ENCODE measurements around the gene ZNF644.

DNA sequence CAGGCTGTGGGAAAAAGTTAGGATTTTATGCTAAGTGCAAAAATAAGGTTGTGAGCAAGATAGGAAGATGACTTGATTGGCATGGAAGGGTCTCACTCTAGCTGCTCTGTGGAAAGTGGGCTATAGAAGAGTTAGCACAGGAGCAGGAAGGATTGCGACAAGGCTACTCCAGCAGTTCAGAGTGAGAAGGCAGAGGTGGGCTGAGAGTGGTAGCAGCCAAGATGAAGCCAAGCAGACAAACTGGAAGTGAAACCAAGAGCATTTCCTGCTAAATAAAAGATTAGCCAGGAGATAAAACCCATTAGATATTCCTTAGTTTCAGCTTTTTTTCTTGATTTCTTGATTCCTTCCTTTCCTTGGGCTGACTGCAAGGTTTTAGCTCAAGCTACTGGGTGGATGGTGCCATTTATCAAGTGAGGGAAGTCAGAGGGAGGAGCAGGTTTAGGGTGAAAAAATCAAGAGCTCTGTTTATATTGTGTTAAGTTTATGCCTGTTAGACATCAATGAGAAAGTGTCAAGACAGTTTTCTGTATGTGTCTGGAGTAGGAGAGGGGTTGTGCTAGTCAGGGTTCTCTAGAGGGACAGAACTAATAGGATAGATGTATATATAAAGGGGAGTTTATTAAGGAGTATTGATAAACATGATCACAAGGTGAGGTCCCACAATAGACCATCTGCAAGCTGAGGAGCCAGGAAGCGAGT is 33.1 kb upstream of the ZNF644 start:
- TF ChIP-seq ZFX (IDR thresholded peaks at IDR 0.05; ENCODE audit: borderline replicate concordance) = no peak
- TF ChIP-seq, protein P1, sequence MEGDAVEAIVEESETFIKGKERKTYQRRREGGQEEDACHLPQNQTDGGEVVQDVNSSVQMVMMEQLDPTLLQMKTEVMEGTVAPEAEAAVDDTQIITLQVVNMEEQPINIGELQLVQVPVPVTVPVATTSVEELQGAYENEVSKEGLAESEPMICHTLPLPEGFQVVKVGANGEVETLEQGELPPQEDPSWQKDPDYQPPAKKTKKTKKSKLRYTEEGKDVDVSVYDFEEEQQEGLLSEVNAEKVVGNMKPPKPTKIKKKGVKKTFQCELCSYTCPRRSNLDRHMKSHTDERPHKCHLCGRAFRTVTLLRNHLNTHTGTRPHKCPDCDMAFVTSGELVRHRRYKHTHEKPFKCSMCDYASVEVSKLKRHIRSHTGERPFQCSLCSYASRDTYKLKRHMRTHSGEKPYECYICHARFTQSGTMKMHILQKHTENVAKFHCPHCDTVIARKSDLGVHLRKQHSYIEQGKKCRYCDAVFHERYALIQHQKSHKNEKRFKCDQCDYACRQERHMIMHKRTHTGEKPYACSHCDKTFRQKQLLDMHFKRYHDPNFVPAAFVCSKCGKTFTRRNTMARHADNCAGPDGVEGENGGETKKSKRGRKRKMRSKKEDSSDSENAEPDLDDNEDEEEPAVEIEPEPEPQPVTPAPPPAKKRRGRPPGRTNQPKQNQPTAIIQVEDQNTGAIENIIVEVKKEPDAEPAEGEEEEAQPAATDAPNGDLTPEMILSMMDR (IDR thresholded peaks at IDR 0.05) = no peak

Measured in 22Rv1 (cell line).